WI38 (cell line): Measurements from ENCODE around the gene STIM2.

Experiments
- H3K4me3 ChIP-seq: 2 replicates; pipeline ENCODE4 v1.5.1; 2011; ENCODE audit warnings: low read depth, mild to moderate bottlenecking, control low read depth, low read length
- CTCF ChIP-seq: IDR thresholded peaks from 2 replicates; pipeline ENCODE4 v1.5.1; 2012; ENCODE audit warnings: low read depth, mild to moderate bottlenecking, control low read depth, low read length

STIM2 gene

GRCh38 chr4:26938516-26938915, 77.9 kb downstream of the STIM2 start:
- H3K4me3 ChIP-seq, result no peak overlapping the region
- no peak for TF ChIP-seq CTCF

GRCh38 chr4:26941951-26942350, 81.3 kb downstream of the STIM2 start:
- H3K4me3 ChIP-seq, result no peak overlapping the region
- TF ChIP-seq CTCF, result no peak

- no peak for TF ChIP-seq CTCF
- no peak overlapping the region for H3K4me3 ChIP-seq
These were observed 82.2 kb downstream of the STIM2 start for GRCh38 chr4:26942871-26943270.

GRCh38 chr4:26943391-26943790, 82.8 kb downstream of the STIM2 start:
- TF ChIP-seq CTCF, result no peak
- H3K4me3 ChIP-seq, result no peak overlapping the region

- TF ChIP-seq CTCF, result no peak
- no peak overlapping the region for H3K4me3 ChIP-seq
These were observed 85.2 kb downstream of the STIM2 start for GRCh38 chr4:26945794-26946193.

GRCh38 chr4:26947318-26947717, 86.7 kb downstream of the STIM2 start:
- H3K4me3 ChIP-seq, result no peak overlapping the region
- TF ChIP-seq CTCF, result no peak

GRCh38 chr4:26950446-26950845, 89.8 kb downstream of the STIM2 start:
- no peak for TF ChIP-seq CTCF
- H3K4me3 ChIP-seq, result no peak overlapping the region
